Anterior cingulate cortex (tissue), 58 donors: Measurements from ENCODE around the gene FAM83G.
A peak's percentile ranks its signal among the peaks of the same experiment; 100 is the strongest.

Experiments used
- DNase-seq, 58 donors: peaks; one replicate each; lab custom pipeline; 2025; lab: John Stamatoyannopoulos, UW

FAM83G gene

DNA sequence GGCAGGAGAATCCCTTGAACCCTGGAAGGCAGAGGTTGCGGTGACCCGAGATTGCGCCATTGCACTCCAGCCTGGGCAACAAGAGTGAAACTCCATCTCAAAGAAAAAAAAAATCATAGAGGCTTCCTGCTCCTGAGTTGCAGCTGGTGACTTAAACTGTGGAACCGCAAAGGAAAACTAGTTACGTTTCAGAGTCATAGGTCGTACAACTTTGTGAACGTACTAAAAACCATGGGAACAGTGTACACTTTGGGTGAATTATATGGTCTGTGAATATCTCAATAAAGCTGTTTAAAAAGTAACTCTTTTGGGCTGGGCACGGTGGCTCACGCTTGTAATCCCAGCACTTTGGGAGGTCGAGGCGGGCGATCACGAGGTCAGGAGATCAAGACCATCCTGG, 29.0 kb downstream of the FAM83G start:
- DNase-seq = no peak

DNA sequence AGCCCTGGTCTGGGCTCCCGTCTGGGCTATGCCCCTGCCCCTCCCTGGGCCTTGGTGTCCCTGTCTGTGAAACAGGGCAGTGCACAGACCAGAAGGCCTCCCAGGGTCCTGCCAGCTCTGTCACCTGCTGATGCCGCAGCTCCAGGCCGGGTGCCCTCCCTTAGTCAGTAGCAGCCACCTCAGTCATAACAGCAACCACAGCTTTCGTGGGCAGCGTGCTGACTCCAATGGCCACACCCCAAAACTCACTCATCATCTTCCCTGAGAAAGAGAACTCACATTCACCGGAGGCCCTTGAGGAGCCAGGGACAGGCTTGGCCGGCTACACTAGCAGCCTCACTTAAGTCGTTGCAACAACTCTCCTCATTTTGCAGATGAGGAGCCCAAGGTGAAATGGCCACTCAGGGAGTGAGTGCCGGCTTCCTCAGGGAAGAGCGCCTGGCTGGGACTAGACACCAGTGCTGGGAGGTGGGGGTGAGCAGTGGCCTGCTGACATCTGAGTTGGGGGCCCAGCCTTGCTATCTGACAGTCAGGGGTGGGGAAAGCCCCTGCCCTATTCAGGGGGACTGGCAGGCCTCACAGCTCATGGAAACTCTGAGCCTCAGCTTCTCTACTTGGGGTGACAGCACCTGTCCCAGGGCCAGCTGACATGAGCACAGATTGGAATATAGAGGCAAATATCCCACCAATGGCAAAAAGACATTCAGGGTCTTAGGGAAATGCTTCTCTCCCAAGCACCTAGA, 30.0 kb downstream of the FAM83G start:
- DNase-seq = no peak

GRCh38 chr17:18971801-18972200, 32.8 kb downstream of the FAM83G start:
- DNase-seq = no peak

- DNase-seq = no peak
These were observed 33.7 kb downstream of the FAM83G start for GRCh38 chr17:18970582-18971480.

GRCh38 chr17:18968945-18969887, 35.3 kb downstream of the FAM83G start:
- no peak for DNase-seq

DNA sequence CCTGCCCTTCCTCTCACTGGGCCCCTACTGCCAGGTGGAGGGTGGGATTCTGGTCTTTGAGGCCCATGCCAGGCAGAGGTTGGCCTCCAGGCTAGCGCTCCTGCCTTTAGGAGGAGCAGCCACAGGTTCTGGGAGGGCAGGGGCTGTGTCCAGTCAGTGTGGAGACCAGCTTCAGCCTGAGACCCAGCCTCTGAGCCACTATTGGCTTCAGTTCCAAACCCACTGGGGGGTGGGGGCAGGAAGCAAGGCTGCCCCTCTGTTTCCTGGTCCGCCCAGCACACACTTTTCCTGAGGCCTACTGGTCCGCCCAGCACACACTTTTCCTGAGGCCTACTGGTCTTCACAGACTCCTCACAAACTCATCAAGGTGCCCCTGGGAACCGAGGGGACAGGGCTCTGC, 36.2 kb downstream of the FAM83G start:
- DNase-seq = no peak

DNA sequence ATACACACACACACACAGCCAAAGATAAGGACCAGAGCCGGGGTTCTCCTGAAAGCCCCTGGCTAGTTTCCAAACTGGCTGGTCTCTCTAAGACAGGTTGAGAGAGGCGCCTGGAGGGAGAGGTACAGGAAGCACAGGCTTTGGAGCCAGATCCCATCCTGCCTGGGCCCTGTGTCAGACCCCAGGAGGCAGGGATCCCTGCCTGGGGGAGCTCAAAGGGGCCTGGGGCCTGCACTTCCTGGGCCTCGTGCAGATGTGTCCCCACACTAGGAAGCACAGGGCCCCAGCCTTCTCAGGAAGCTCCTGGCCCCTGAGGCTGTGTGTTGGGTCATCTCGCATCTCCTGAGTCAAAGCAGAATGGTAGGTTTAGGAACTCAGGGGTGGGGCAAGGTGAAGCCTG, 36.6 kb downstream of the FAM83G start:
- DNase-seq = no peak

GRCh38 chr17:18966831-18967624, 37.5 kb downstream of the FAM83G start:
- DNase-seq = no peak

DNA sequence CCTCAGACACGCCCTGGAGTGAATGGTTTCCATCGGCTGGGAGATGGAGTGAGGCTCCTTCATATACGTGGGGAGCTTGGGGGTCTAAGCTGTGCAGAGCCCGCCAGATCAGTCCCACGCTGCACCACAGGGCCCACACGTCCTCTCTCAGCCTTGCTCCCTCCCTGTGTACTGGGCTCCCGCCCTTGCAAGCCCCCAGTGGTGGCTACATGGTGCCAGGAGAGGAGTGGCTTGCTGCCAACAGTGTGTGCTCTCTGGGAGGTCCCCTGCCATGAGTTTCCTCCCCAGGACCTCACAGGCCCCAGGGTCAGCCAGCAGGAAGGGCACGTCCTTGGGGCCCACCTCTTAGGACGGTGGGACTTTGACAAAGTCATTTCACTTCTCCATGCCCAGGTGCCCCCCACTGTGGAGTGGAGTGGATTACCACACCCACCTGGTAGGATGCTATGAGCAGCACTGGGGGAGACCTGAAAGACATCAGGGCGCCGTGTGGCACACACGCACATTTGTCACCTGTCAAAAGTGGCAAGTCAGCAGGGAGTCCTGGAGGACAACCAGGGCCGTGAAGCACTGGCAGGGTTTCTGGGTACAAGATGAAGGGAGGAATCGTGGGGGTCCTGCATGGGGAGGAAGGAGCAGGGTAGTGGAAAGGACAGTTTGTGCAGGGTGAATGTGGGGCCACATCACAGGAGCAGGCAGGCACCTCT, 38.9 kb downstream of the FAM83G start:
- no peak for DNase-seq

GRCh38 chr17:18964550-18964949, 40.0 kb downstream of the FAM83G start:
- no peak for DNase-seq

DNA sequence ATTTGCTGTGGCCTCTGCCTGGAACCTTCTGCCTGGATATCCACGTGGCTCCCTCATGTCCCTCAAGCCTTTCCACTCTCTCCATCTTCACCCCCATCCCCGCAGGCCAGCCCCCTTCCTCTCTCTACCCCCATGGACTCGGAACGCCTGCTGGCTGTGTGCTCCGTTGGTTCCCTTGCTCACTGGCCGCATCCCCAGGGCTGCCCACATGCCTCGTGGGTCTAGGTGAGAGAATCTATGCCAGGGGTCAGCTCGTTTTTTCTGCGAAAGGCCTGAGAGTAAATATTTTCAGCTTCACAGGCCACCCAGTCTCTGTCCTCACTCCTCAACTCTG, 40.6 kb downstream of the FAM83G start:
- DNase-seq = no peak

DNA sequence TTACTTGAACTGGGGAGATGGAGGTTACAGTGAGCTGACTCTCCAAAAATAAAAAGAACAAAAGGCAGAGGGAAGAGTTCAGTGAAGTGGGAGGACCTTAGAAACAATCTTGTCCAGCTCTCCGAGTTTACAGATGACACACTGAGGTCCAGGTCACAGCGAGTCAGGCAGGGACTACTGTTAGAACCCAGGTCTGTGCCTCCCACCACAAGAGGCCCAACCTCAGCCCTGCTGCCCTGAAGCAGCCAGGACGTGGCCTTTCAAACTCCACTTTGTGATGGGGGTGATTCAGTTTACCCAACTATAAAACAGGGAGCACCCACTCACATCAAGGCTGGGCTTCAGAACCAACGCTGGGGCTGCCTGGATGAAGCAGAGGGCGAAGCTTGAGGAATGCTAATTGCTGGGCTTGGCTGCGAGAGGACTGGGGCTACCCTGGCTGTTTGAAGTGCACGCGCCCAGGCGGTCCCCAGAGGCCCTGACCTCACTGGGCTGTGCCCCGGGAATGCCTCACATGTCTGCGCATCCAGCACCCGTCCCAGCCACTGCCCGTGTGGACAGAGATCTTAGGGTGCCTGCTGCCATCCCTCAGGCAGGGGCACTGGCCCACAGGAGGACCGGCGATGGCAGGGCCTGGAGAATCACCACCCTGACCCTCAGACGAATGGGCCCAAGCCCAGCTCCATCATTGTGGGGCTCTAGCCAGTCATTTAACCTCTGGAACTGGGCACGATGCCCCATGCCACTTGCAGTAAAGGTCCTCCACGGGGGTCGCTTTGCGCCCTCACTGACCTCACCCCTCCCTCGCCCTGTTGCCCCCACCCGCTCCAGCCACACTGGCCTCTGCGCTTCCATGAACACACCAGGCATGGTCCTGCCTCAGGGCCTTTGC, 41.2 kb downstream of the FAM83G start:
- DNase-seq = no peak

- no peak for DNase-seq
These were observed 42.1 kb downstream of the FAM83G start for GRCh38 chr17:18962494-18962815.

DNA sequence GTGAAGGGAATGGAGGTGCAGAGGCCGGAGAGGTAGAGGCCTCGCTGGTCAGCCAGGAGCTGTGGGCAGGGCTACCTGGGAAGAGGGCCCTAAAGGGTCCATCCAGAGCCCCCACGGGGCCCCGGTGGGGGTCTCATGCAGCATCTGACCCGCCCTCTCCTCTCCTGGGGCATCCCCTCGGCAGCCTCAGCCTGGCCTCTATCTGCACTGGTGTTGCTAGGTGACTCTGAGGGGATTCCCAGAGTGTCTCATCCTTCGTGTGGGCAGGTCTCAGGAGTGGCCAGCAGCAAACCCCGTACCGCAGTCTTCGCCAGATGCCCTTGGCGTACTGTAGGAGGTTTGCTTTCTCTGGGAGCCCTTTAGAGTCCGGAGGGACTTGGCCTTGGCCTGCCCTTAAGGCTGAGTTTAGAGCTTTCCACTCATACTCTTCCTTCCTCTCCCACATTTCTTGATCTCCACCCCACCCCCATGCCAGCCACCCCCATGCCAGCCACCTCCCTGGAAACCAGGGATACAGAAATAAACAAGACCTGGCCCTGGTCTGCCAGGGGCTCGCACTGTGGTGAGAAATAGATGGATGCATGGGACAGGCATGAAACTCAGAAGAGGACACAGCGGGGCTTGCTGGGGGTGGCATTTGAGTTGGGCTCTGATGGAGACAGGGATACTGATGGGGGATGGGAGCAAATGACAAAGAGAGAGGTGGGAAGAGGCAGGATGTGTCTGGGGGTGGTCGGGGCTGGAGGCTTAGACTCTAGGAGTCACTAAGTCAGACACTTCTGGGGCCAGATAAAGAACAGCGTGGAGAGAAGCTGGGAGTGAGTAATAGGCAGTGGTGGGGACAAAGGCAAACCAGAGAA, 42.7 kb downstream of the FAM83G start:
- no peak for DNase-seq

DNA sequence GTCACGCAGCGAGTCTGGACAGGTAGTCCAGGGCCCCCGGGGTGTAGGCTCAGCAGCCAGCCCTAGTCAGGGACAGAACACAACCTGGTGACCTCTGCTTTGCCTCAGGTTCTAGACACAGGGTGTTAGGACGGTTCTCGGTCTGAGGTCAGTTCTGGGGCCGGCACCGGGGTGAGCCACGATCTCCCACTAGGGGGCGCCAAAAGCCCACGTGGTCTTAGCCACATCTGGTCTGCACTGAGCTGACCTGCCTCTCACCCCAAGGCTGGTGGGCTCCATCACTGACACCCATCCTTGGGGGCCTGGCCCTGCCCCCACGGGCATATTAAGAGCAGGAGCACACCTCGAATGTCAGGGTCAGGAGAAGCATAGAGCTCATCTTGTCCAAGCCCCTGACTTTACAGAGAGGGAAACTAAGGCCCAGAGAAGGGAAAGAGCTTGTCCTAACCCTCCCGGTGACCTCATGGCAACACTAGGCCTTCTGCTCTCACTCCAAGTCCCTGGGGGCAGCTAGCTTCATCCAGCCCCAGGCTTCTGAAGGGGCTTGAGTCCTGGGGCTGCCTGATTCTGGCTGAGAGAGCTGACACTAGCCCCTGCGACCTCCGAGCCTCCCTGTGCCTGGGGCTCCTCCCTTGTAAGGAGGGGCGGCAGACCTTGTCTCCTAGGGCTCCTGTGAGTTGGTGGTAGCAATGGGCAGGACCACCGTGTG, 43.6 kb downstream of the FAM83G start:
- peak in 43 of 58 donors; percentile 3 to 74 (median 19) for DNase-seq

- DNase-seq = no peak
These were observed 44.3 kb downstream of the FAM83G start for GRCh38 chr17:18960241-18960665.

GRCh38 chr17:18959845-18960240, 44.7 kb downstream of the FAM83G start:
- no peak for DNase-seq
